ENCODE results near the gene PIAS2.

DNA sequence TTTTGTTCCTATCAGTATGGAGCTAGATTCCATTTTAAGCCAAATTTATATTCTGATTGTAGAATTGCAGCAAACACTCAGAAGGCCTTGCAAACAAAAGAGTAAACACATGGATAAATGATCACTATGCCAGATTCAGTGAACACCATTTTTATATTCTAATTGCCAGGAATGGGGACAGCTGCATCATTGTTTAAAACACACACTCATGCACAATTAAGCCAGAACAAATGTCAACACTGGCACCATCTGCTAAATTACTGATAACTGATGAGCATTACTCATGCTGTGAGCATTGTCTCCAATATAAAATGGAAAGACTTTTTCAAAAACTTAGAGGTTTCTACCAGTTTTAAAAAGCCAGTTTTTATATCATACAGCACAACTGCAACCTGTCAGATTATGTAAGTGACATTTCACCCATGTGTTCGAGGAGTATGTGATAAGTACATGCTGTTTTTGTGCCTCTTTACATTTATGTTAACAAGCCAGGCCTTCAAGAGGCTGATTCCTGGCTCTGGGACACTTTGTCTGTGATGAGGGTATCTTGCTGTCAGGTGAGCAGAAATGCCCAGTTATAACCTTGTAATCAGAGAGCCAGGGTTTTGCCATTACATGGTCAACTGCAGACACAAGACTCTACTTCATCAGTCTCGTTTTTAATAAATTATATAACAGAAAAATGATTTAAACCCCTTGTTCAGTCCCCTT lies 156.1 kb downstream of the PIAS2 start:
- TF ChIP-seq SIN3A (IDR thresholded peaks at IDR 0.05; ENCODE audit: borderline replicate concordance, insufficient read depth, low read length) (no peak), POLR2AphosphoS5 (IDR thresholded peaks at IDR 0.05; ENCODE audit: low read depth, low read length) (no peak), TAF1 (IDR thresholded peaks at IDR 0.05; ENCODE audit: borderline replicate concordance, insufficient read depth, low read length) (no peak)
- TF ChIP-seq, protein P1, sequence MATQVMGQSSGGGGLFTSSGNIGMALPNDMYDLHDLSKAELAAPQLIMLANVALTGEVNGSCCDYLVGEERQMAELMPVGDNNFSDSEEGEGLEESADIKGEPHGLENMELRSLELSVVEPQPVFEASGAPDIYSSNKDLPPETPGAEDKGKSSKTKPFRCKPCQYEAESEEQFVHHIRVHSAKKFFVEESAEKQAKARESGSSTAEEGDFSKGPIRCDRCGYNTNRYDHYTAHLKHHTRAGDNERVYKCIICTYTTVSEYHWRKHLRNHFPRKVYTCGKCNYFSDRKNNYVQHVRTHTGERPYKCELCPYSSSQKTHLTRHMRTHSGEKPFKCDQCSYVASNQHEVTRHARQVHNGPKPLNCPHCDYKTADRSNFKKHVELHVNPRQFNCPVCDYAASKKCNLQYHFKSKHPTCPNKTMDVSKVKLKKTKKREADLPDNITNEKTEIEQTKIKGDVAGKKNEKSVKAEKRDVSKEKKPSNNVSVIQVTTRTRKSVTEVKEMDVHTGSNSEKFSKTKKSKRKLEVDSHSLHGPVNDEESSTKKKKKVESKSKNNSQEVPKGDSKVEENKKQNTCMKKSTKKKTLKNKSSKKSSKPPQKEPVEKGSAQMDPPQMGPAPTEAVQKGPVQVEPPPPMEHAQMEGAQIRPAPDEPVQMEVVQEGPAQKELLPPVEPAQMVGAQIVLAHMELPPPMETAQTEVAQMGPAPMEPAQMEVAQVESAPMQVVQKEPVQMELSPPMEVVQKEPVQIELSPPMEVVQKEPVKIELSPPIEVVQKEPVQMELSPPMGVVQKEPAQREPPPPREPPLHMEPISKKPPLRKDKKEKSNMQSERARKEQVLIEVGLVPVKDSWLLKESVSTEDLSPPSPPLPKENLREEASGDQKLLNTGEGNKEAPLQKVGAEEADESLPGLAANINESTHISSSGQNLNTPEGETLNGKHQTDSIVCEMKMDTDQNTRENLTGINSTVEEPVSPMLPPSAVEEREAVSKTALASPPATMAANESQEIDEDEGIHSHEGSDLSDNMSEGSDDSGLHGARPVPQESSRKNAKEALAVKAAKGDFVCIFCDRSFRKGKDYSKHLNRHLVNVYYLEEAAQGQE (IDR thresholded peaks at IDR 0.05; ENCODE audit: insufficient read depth in 1 of 2, low read depth in 2 of 2, low read length in 2 of 2), result no peak

All from PFSK-1 (cell line).